NCI-H82 treated with DMSO at 0.1 percent for 48 hours (cell line): ENCODE results near the gene TPSAB1.
"Not testable (repeated sequence)": the region's sequence is repeated elsewhere in the genome, so short reads cannot be mapped to it uniquely, and the experiment has no call there.

Experiments
- DNase-seq: peaks from one replicate; lab custom pipeline; 2025; ENCODE audit not compliant: unreplicated experiment; lab: John Stamatoyannopoulos, UW

The TPSAB1 gene

GRCh38 chr16:1240436-1240835 lies at the start of gene TPSAB1:
TPSAB1 (plus strand) TSS chr16:1240705; CDS start chr16:1240939, 234 bp downstream.
- not testable (repeated sequence) for DNase-seq

GRCh38 chr16:1190789-1191188 lies 49.7 kb upstream of the TPSAB1 start:
- not testable (repeated sequence) for DNase-seq

DNA sequence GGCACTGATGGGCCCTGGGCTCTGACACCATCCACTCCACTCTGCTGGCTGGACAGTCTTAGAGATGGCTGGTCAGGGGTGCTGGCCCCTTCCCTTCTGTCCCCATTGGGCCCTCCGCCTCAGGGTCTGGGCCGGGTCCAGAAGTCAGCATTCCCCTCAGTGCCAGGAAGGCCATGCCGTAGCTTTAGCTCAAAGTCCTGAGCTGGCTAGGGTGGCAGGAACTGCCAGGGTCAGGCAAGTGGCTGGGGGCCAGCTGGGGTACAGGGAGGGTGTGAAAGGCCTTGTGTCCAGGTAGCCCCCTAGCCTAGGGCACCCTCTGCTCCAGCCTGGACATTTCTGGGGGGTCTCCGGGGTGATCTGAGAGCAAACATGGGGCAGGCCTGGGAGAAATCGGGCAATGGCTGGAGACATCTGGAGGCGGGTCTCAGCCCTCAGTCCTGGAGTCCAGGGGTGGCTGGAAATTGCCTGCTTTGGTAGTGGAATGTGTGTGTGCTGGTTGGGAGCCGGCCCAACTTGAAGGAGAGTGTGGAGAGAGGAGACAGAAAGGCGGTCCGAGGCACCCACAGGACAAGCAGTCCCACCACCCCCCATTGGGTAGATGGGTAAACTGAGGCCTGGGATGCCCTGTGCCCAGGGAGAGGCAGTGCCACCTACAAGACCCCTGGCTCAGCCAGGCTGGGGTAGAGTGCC lies 48.0 kb upstream of the TPSAB1 start:
- DNase-seq: no peak

DNA sequence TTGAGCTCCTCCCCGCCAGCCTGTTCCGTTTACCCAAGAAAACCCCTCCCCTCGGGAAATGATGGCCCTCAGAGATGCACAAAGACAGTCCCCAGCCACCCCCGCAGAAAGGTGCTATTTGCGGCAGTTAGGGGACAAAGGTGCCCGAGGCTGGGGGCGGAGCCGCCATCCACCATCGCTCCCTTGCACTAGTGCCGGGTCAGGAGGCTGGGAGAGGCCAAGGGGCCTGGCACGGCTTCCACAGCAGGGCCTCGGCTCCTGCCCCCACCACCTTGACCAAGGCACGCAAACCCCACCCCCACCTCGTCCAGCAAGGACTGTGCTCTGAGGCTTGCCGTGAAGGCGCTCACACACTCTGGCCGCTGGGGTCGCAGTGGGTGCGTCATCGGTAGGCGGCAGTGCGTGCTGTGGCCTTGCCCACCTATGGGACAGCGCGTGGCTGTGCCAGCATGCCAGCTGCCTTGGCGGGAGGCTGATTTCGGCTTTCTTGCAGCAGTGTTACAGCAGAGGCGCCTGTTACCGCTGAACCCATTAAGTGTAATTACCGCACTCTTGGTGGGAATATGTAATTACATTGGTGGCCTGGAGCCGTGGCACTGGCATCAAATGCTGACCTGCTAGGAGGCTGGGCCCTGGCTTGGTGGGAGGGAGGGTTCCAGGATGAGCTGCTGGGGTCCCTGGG lies 47.2 kb upstream of the TPSAB1 start:
- no peak for DNase-seq

DNA sequence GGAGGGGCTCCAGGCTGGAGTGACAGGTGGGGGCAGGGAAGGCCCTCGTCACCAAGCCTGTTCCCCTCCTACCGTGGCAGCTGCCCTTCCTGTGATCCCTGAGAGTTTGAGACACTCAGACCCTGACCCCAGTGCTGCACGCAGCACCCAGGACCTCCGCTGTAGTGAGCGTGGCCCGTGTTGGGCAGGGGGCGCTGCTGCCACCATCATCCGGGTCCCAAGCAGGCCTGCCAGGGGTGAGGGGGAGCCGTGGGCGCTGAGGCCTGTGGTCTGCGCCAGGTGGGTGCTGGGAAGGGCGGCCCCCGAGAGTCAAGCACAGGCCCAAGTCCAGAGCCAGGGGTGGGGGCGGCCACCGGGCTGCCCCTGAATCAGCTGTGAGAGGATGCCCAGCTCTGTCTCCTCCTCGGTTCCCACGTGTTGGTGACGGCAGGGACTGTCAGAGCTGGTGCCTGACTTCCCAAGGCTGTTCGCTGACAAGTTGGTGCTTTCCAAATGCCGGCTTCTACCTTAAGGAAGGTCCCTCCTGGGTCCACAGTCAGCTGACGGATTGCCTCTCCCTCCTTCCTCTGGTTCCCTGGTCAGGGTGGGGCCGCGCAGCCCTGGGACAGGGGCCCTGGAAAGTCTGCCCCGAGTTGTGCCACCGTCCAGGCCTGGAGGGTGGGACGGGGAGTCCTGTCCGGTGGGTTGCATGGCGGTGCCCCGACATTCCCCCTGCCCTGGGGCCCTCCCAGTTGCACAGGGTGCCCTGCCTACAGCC lies 46.5 kb upstream of the TPSAB1 start:
- DNase-seq: no peak

DNA sequence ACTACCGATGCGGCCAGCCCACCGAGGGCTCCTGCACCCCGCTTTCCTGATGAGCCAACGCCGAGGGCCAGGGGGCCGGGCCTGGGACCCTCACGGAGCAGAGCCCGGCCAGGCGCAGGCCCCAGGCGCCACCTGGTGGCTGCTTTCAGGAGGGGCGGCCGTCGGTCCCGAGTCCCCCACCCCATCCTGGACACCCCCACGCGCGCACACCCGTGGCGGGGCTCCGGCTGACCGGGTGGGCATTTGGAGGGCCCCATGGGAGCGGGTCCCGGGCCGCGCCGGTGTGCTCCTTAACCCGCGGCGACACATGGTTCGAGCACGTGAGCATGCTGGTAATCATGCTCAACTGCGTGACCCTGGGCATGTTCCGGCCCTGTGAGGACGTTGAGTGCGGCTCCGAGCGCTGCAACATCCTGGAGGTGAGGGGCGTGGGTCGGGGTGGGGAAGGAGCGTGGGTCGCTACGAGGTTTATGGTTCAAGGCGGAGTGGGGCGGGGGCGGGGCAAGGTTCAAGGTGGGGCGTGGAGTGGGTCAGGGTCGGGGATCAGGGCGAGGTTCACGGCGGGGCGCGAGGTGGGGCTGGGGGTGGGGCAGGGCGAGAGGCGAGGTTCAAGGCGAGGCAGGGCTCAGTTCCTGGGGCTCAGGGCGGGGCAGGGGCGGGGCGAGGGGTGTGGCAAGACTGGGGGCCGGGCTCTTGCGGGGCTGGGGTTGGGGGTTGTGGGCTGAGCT lies 45.7 kb upstream of the TPSAB1 start:
- DNase-seq: no peak

GRCh38 chr16:1195393-1195666 lies 45.2 kb upstream of the TPSAB1 start:
- no peak for DNase-seq

- DNase-seq: no peak
Observed at GRCh38 chr16:1196494-1196893, 44.0 kb upstream of the TPSAB1 start.

GRCh38 chr16:1197237-1197866 lies 43.2 kb upstream of the TPSAB1 start:
- no peak for DNase-seq

GRCh38 chr16:1198194-1198593 lies 42.3 kb upstream of the TPSAB1 start:
- no peak for DNase-seq

DNA sequence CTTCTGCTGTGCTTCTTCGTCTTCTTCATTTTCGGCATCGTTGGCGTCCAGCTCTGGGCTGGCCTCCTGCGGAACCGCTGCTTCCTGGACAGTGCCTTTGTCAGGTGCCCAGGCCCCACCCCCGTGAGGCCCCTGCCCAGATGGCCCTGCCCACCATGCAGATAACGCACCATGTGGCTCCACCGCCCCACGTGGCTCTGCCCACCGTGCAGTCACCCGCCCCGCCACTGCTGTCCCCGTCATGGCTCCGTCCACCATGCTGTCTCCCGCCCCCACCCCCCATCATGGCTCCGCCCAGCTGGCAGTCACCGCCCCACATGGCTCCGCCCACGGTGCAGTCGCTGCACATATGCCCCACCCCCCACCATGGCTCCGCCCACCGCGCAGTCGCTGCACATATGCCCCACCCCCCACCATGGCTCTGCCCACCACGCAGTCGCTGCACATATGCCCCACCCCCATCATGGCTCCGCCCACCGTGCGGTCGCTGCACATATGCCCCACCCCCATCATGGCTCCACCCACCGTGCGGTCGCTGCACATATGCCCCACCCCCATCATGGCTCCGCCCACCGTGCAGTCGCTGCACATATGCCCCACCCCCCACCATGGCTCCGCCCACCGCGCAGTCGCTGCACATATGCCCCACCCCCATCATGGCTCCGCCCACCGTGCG lies 41.7 kb upstream of the TPSAB1 start:
- not testable (repeated sequence) for DNase-seq

GRCh38 chr16:1199347-1200013 lies 41.0 kb upstream of the TPSAB1 start:
- no peak for DNase-seq

GRCh38 chr16:1200014-1200627 lies 40.4 kb upstream of the TPSAB1 start:
- DNase-seq: no peak

DNA sequence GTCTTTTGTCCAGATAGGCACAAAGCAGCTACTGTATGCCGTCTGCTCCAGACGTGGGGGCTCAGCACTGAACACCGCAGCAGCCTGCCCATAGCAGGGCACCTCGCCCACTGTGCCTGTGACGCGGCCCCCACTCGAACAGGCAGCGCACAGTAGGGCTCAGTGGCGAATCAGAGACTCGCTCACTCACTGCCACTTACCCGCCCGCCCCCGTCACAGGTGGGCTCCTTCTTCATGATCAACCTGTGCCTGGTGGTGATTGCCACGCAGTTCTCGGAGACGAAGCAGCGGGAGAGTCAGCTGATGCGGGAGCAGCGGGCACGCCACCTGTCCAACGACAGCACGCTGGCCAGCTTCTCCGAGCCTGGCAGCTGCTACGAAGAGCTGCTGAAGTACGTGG lies 39.1 kb upstream of the TPSAB1 start:
- no peak for DNase-seq

GRCh38 chr16:1202274-1202673 lies 38.2 kb upstream of the TPSAB1 start:
- DNase-seq: no peak

GRCh38 chr16:1204933-1205332 lies 35.6 kb upstream of the TPSAB1 start:
- DNase-seq: no peak

DNA sequence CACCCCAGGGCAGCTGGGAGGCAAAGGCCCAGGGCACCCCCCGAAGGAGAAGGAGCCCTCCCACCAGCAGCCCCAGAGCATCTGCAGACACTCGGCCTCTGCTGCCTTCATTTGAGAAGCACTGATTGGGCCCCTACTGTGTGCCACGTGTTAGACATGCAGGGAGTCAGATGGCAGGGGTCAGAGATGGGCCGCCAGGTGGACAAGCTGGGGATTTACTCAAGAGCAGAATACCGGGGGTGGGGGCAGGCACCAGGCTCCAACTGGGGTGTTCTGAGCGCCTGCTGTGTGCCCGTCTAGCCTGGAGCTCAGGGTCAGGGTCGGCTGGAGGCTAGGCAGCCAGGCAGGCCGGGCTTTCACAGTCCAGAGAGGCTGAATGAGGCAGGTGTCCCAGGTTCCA lies 34.2 kb upstream of the TPSAB1 start:
- no peak for DNase-seq

DNA sequence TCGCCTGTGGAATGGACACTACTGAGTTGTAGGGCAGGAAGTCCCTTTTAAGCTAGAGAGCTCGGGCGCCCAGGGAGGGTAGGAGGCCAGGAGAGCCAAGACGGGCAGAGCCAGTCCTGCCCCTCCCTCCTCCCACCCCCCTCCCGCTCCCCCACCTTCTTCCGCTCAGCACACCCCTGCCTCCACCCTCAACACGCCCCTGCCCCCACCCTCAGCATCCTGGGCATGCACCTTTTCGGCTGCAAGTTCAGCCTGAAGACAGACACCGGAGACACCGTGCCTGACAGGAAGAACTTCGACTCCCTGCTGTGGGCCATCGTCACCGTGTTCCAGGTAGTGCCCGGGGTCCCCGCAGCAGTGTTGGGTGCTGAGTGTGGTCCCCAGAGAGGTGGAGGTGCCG lies 33.7 kb upstream of the TPSAB1 start:
- no peak for DNase-seq

DNA sequence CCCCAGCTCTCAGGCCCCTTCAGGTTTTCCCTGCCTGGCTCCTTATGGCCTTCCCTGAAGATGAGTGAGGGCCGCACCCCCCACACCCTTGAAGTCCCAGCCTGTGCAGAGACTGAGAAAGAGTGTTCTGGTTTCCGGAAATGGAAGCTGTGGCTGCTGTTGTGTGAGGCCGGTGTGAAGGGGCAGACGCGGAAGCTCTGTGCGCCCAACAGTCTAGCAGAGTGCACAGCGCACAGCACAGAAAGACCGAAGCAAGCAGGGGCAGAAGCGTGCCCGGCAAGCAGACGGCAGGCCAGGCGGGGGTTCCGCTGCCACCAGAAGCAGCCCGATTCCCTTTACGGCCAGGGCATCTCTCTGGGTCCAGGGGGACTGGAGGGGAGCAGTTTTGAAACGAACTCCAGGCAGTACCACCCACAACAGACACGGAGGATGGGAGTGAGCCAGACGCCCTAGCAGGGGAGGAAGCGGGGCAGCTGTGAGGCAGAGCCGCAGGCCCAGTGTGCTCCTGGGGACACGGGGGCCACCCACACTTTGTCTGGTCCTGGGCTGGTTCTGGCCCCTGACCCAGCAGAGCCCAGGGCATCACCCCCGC lies 32.2 kb upstream of the TPSAB1 start:
- DNase-seq: no peak
